GM18870 (cell line): Measurements from ENCODE around the gene GTF3C5.
"Not testable (repeated sequence)": the region's sequence is repeated elsewhere in the genome, so short reads cannot be mapped to it uniquely, and the experiment has no call there.

Source experiments
- ATAC-seq: cut with Tn5 transposase; IDR thresholded peaks from one replicate; pipeline ENCODE4 v1.9.1; 2021; ENCODE audit warnings: moderate library complexity; ENCODE audit not compliant: unreplicated experiment

Gene GTF3C5

GRCh38 chr9:133067006-133067405 lies 36.2 kb downstream of the GTF3C5 start:
- no peak for ATAC-seq

DNA sequence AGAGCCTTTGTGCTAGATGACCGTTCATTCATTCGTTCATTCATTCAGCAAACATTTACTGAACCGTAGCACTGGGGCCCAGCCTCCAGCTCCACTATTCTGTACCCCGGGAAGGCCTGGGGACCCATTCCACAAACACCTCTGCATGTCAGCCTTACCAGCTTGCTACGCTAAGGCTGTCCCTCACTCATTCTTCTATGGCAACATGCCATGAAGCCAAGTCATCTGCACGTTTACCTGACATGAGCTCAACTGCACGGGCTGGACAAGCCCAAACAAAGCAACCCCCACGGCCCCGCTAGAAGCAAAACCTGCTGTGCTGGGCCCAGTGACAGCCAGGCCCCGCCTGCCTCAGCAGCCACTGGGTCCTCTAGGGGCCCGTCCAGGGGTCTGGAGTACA lies 37.0 kb downstream of the GTF3C5 start:
- no peak for ATAC-seq

- ATAC-seq: not testable (repeated sequence)
Observed at GRCh38 chr9:133068431-133068830, 37.6 kb downstream of the GTF3C5 start.

DNA sequence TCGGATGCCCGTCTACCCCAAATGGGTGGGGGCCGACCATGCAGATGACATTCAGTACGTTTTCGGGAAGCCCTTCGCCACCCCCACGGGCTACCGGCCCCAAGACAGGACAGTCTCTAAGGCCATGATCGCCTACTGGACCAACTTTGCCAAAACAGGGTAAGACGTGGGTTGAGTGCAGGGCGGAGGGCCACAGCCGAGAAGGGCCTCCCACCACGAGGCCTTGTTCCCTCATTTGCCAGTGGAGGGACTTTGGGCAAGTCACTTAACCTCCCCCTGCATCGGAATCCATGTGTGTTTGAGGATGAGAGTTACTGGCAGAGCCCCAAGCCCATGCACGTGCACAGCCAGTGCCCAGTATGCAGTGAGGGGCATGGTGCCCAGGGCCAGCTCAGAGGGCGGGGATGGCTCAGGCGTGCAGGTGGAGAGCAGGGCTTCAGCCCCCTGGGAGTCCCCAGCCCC lies 39.7 kb downstream of the GTF3C5 start:
- not testable (repeated sequence) for ATAC-seq

- not testable (repeated sequence) for ATAC-seq
Observed at GRCh38 chr9:133070985-133071384, 40.2 kb downstream of the GTF3C5 start.

DNA sequence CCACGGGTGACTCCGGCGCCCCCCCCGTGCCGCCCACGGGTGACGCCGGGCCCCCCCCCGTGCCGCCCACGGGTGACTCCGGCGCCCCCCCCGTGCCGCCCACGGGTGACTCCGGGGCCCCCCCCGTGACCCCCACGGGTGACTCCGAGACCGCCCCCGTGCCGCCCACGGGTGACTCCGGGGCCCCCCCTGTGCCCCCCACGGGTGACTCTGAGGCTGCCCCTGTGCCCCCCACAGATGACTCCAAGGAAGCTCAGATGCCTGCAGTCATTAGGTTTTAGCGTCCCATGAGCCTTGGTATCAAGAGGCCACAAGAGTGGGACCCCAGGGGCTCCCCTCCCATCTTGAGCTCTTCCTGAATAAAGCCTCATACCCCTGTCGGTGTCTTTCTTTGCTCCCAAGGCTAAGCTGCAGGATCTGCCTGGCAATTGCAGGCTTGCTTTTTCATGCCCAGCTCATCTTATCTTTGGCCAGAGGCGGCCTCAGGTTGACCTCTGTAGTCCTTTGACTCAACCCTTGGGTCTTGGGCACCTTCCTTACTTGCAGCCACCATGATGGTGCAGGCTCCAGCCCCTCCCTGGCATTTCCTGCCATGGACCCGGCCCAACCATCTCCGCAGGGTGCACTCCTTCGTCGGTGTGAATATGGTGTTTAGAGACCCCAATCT lies 40.8 kb downstream of the GTF3C5 start:
- no peak for ATAC-seq

GRCh38 chr9:133072210-133072609 lies 41.4 kb downstream of the GTF3C5 start:
- not testable (repeated sequence) for ATAC-seq

- ATAC-seq: no peak
Observed at GRCh38 chr9:133073086-133074014, 42.6 kb downstream of the GTF3C5 start.

GRCh38 chr9:133074111-133074651 lies 43.4 kb downstream of the GTF3C5 start:
- ATAC-seq: no peak

- ATAC-seq: no peak
Observed at GRCh38 chr9:133075925-133076630, 45.3 kb downstream of the GTF3C5 start.

DNA sequence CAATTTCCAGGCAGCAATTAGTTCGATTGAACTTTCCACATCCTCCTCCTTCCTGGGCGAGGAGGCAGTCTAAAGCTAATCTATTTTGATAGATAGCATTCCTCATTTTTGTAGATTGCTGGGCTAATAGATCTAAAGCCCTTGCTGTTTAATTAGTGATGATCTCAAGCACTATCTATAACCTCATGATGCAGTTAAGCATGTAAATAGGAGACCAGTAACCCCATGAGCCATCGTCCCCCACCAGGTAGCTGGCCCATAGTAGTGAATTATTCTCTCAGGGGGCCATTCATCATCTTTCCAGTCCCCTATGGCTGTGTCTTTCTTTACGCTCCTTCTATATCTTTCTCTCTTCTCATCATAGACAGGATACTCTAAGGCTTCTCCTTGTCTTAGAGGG lies 45.9 kb downstream of the GTF3C5 start:
- no peak for ATAC-seq

DNA sequence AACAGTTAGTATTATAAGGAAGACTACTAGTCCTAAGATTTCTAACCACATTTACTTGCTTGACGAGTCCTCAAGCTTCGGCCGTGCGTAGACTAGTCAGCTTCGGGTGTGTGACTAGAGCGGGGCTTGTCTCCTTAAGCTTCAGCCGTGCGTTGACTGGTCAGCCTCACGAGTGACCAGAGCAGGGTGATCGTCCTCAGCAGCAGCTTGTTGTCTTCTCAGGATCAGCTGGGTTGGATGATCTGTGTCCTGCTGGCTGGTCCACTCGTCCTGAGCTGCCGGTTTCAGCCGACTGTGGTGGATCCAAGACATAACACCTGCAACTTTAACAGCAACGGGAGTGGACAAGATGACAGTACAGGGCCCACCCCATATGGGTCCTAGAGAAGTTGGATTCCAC lies 47.7 kb downstream of the GTF3C5 start:
- ATAC-seq: no peak

GRCh38 chr9:133080161-133080560 lies 49.4 kb downstream of the GTF3C5 start:
- ATAC-seq: no peak

DNA sequence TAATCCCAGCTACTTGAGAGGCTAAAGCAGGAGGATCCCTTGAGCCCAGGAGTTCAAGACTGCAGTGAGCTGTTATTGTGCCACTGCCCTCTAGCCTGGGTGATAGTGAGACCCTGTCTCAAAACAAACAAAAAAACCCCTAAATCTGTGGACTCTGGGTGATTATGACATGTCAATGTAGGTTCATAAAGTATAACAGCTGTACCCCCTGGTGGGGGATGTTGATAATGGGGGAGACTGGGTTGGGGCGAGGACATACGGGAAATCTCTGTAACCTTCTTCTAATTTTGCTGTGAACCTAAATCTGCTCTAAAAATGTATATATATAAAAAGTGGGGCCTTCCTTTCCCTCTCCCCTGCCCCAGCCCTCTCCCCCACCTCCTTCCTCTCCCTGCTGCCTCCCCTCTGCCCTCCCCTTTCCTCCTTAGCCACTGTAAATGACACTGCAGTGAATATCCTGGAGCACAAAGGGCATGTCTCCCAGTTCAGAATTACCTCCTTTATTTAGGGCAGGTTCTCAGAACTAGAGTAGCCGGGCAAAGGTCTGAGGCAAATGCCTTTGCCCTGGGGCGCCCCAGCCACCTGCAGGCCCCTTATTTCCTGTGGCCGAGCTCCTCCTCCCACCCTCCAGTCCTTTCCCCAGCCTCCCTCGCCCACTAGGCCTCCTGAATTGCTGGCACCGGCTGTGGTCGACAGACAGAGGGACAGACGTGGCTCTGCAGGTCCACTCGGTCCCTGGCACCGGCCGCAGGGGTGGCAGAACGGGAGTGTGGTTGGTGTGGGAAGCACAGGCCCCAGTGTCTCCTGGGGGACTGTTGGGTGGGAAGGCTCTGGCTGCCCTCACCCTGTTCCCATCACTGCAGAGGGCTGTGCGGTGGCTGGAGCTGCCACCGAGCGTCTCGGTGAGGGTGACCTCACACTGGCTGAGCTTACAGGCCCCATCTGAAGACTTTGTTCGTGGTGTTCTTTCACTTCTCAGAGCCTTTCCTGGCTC lies 50.3 kb downstream of the GTF3C5 start:
- ATAC-seq: not testable (repeated sequence)

DNA sequence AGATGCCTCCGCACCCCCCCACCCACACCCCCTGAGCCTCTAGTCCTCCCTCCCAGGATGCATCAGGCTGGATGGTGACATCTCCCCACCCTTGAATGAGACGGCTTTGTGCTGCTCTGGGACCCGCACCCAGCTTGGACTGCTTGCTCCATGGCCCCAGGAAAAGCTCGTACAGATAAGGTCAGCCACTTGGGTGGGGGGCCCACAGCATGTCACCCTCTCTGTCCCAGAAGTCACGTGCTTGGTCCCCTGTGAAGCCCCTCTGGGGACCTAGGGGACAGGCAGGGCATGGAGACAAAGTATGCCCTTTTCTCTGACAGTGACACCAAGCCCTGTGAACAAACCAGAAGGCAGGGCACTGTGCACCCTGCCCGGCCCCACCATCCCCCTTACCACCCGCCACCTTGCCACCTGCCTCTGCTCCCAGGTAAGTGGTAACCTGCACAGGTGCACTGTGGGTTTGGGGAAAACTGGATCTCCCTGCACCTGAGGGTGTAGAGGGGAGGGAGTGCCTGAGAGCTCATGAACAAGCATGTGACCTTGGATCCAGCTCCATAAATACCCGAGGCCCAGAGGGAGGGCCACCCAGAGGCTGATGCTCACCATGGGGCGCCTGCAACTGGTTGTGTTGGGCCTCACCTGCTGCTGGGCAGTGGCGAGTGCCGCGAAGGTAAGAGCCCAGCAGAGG lies 51.3 kb downstream of the GTF3C5 start:
- ATAC-seq: not testable (repeated sequence)

DNA sequence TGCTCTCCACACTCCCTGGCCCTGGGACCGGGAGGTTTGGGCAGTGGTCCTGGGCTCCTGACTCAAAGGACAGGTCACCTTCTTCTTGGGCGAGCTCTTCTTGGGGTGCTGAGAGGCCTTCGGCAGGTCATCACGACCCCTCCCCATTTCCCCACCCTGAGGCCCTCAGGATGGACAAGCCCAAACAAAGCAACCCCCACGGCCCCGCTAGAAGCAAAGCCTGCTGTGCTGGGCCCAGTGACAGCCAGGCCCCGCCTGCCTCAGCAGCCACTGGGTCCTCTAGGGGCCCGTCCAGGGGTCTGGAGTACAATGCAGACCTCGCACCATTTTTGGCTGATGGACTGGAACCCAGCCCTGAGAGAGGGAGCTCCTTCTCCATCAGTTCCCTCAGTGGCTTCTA lies 52.9 kb downstream of the GTF3C5 start:
- ATAC-seq: not testable (repeated sequence)

DNA sequence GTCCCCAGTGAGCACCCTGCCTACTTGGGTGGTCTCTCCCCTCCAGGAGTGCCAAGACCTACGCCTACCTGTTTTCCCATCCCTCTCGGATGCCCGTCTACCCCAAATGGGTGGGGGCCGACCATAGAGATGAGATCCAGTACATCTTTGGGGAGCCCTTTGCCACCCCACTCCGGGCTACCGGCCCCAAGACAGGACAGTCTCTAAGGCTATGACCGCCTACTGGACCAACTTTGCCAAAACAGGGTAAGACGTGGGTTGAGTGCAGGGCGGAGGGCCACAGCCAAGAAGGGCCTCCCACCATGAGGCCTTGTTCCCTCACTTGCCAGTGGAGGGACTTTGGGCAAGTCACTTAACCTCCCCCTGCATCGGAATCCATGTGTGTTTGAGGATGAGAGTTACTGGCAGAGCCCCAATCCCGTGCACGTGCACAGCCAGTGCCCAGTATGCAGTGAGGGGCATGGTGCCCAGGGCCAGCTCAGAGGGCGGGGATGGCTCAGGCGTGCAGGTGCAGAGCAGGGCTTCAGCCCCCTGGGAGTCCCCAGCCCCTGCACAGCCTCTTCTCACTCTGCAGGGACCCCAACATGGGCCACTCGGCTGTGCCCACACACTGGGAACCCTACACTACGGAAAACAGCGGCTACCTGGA lies 55.5 kb downstream of the GTF3C5 start:
- ATAC-seq: not testable (repeated sequence)

DNA sequence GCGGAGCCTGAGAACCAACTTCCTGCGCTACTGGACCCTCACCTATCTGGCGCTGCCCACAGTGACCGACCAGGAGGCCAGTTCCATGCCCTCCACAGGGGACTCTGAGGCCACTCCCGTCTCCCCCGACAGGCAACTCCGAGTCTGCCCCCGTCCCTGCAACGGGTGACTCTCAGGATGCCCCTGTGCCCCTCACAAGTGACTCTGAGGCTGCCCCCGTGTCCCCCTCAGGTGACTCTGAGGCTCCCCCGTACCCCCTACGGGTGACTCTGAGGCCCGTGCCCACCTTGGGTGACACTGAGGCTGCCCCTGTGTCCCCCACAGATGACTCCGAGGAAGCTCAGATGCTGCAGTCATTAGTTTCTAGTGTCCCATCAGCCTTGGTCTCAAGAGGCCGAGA lies 56.1 kb downstream of the GTF3C5 start:
- no peak for ATAC-seq
